ENCODE measurements around the gene GMPR2. TPM values are rescaled to one million over a fixed set of nuclear protein-coding genes. Genes with fewer than 3 reads are reported as not detected.
A peak's percentile ranks its signal among the peaks of the same experiment; 100 is the strongest.

Gene GMPR2
- total and polyA plus RNA-seq, 8 donors: 13.9 to 204 (median 43.3) TPM

DNA sequence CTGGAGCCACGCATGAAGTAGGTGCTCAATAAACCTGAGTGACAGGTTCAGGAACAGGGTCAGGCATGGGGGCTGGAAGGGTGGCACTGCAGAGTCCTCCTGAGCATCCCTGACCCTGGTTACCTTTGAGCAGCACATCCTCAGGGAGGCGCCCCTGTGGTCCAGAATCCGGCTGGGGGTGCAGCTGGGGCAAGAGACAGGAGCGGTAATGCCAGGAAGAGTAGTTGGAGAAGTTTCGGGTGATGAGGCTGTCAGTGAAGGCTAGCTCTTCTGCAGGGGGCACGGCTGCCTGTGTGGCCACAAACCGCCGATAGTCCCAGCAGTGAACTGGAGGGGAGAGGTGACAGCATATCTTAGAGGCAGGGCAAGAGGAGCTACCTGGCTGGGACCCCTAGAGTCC lies 36.6 kb downstream of the GMPR2 start:
- no peaks in the 10 kb centered on the region for H3K9me3 ChIP-seq
- H3K4me1 ChIP-seq: peaks cover 9 to 37% (median 25%) of the 10 kb centered on the region in 4 donors
- no peak for DNase-seq
- TF ChIP-seq EP300 (IDR thresholded peaks at IDR 0.05) (no peak), POLR2A (IDR thresholded peaks at IDR 0.05) (no peak), POLR2AphosphoS5 (IDR thresholded peaks at IDR 0.05) (no peak)
- TF ChIP-seq, protein P1, sequence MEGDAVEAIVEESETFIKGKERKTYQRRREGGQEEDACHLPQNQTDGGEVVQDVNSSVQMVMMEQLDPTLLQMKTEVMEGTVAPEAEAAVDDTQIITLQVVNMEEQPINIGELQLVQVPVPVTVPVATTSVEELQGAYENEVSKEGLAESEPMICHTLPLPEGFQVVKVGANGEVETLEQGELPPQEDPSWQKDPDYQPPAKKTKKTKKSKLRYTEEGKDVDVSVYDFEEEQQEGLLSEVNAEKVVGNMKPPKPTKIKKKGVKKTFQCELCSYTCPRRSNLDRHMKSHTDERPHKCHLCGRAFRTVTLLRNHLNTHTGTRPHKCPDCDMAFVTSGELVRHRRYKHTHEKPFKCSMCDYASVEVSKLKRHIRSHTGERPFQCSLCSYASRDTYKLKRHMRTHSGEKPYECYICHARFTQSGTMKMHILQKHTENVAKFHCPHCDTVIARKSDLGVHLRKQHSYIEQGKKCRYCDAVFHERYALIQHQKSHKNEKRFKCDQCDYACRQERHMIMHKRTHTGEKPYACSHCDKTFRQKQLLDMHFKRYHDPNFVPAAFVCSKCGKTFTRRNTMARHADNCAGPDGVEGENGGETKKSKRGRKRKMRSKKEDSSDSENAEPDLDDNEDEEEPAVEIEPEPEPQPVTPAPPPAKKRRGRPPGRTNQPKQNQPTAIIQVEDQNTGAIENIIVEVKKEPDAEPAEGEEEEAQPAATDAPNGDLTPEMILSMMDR (IDR thresholded peaks at IDR 0.05): no peak
- no peak overlapping the region for H3K27ac ChIP-seq
- WGBS, 5 donors: 94 to 98% (median 96%) methylated on average over 6 to 8 of the region's 8 CpGs
- H3K27me3 ChIP-seq: no peaks in the 10 kb centered on the region
- intact Hi-C loops (cut with DNase I; ENCODE audit: low total_unique reads): no loop called here
- H3K36me3 ChIP-seq: peaks cover 30 to 57% (median 55%) of the 10 kb centered on the region in 4 donors
- H3K4me3 ChIP-seq: no peak overlapping the region

DNA sequence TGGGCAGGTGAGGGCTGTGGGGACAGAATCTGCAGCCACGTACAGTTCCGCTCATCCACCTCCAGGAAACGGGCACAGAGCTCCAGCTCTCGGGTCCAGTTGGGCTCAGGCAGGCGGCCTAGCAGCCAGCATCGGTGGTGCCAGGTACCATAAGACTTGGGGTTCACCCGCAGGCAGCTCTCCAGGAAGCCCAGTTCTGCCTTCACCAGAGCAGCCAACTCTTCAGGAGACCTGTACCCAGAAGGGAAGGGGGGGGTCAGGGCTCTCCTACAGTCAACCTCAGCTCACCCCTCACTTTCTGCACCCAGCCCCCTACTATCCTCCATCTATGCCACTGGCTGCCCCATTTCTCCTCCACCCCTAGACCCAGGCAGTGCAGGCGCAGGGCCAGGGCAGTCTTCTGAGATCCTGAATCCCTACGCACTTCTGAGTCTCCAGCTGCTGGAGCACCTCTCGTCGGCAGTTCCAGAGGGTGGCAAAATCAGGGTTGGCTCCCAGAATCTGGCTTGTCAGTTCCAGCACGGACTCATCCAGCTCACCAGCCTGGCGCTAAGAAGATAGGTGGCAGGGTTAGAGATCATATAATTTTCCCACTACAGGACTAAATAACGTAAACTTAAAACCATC lies 37.3 kb downstream of the GMPR2 start:
- H3K27ac ChIP-seq: peak overlapping the region in 1 of 5 donors; percentile 94
- no peaks in the 10 kb centered on the region for H3K9me3 ChIP-seq
- peak overlapping the region in 1 of 4 donors; percentile 71 for H3K4me3 ChIP-seq
- intact Hi-C loops (cut with DNase I; ENCODE audit: low total_unique reads): no loop called here
- 94 to 97% (median 95%) methylated on average over 9 to 14 of the region's 14 CpGs for WGBS, 5 donors
- peaks cover 30 to 51% (median 50%) of the 10 kb centered on the region in 4 donors for H3K36me3 ChIP-seq
- DNase-seq: no peak
- H3K27me3 ChIP-seq: no peaks in the 10 kb centered on the region
- TF ChIP-seq POLR2A (IDR thresholded peaks at IDR 0.05): no peak
- TF ChIP-seq POLR2AphosphoS5 (IDR thresholded peaks at IDR 0.05): no peak
- TF ChIP-seq EP300 (IDR thresholded peaks at IDR 0.05): no peak
- TF ChIP-seq, protein P1 (IDR thresholded peaks at IDR 0.05): no peak
- peaks cover 9 to 44% (median 26%) of the 10 kb centered on the region in 4 donors for H3K4me1 ChIP-seq

DNA sequence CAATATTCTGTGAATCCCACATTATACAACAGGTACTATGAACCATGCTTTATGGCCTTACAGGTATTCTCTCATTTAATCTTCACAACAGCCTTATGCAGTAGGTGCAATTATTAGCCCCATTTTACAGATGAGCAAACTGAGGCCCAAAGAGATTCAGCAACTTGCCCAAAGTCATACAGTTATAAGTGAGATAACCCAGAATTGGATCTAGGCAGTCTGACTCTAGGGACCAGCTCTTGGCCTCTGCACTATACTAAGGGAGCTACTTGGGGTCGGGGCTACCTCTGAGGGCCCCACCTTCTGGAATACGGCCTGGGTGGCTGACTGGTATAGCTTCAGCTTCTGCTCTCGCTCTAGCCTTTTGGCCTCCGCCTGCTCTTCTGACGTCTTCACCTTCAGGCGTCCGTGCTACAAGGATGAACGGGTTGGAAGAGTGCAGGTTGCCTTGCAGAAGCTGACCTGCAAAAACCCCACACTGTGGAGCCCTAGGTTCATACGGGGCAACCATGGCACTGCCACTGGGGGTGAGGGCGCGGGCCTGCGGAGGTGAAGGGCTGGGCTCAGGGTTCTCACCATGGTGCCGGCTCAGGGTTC lies 37.9 kb downstream of the GMPR2 start:
- DNase-seq: peak in 1 of 2 donors; percentile 25
- Histone ChIP-seq H3K4me1 (peaks cover 9 to 50% (median 26%) of the 10 kb centered on the region in 4 donors), H3K27ac (peak overlapping the region; percentile 91 to 99 (median 98)), H3K4me3 (peak overlapping the region; percentile 60 to 99 (median 77)), H3K9me3 (no peaks in the 10 kb centered on the region), H3K36me3 (peaks cover 30 to 45% (median 44%) of the 10 kb centered on the region in 4 donors), H3K27me3 (no peaks in the 10 kb centered on the region)
- TF ChIP-seq EP300 (IDR thresholded peaks at IDR 0.05) (no peak), POLR2AphosphoS5 (IDR thresholded peaks at IDR 0.05) (no peak), POLR2A (IDR thresholded peaks at IDR 0.05) (no peak)
- TF ChIP-seq, protein P1 (IDR thresholded peaks at IDR 0.05): no peak
- intact Hi-C loops (cut with DNase I; ENCODE audit: low total_unique reads): no loop called here
- WGBS, 5 donors: 7 to 20% (median 11%) methylated on average over 6 to 13 of the region's 13 CpGs

DNA sequence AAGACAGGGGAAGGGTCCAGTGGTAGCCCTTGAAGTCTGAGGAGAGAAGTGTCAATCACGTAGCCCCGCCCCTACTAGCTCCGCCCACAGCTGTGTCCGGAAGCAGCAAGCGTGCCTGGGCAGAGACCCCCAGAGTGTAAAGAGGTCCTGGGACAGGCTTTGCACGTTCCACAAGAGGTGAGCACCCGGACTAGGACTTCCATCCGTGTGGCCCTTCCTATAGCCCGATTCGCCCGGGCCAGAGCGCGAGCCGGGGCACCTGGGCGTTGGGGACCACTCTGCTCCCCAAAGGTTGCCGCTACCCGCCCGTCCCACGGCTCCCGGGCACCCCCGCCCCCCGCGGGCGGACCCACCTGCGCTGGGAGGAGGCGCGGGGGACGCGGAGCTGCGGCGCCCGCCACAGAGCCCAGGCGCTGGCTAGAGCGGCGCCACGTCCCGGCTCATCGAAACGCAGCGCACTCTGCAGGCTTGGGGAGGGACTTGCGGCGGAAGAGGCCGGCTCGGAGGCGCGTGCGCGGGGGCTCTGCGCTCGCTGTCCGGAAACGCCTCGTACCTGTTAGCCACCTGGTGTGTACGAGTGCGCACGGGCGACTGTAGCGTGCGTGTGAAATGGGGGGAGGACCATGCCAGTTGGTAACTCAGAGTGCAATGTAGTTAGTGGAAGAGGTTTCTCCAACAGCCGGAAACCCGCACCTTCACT lies 38.6 kb downstream of the GMPR2 start, which contains the start of gene RABGGTA:
RABGGTA (minus strand) TSS at position 464 of the 700 bp plus-strand sequence. CDS start 482 bp downstream, outside the sequence.
- intact Hi-C loops (cut with DNase I; ENCODE audit: low total_unique reads): no loop called here
- Histone ChIP-seq H3K9me3 (no peaks in the 10 kb centered on the region), H3K36me3 (peaks cover 28 to 39% (median 37%) of the 10 kb centered on the region in 4 donors), H3K4me1 (peaks cover 9 to 54% (median 26%) of the 10 kb centered on the region in 4 donors), H3K27ac (peak within 1 kb of the TSS; percentile 91 to 99 (median 98)), H3K27me3 (no peaks in the 10 kb centered on the region), H3K4me3 (peak within 1 kb of the TSS; percentile 60 to 99 (median 77))
- TF ChIP-seq POLR2AphosphoS5 (IDR thresholded peaks at IDR 0.05) (peak; percentile 75 to 95 (median 89)), EP300 (IDR thresholded peaks at IDR 0.05) (no peak), POLR2A (IDR thresholded peaks at IDR 0.05) (peak in 1 of 4 donors; percentile 7)
- TF ChIP-seq, protein P1 (IDR thresholded peaks at IDR 0.05): peak in 5 of 7 experiments; percentile 57 to 75 (median 62)
- 0 to 5% (median 0%) methylated on average over 9 to 61 of the region's 61 CpGs for WGBS, 5 donors
- peak; percentile 90 to 98 for DNase-seq

Data from stomach (tissue), 9 donors.